GM19240 (cell line): ENCODE results near the gene BIRC6.
"Not testable (repeated sequence)": the region's sequence is repeated elsewhere in the genome, so short reads cannot be mapped to it uniquely, and the experiment has no call there.

Experiments used
- DNase-seq: peaks from one replicate; pipeline ENCODE4 v3.0.0; 2011; ENCODE audit warnings: low spot score; ENCODE audit not compliant: insufficient read length

The BIRC6 gene

GRCh38 chr2:32442020-32442467 lies 85.2 kb downstream of the BIRC6 start:
- no peak for DNase-seq

GRCh38 chr2:32446369-32446768 lies 89.5 kb downstream of the BIRC6 start:
- DNase-seq, result no peak

GRCh38 chr2:32450851-32451250 lies 94.0 kb downstream of the BIRC6 start:
- DNase-seq, result no peak

GRCh38 chr2:32452338-32453064 lies 95.7 kb downstream of the BIRC6 start:
- no peak for DNase-seq

GRCh38 chr2:32453242-32454062 lies 96.6 kb downstream of the BIRC6 start:
- DNase-seq, result no peak

- DNase-seq, result no peak
These were observed 99.0 kb downstream of the BIRC6 start for GRCh38 chr2:32455816-32456215.

GRCh38 chr2:32456808-32457207 lies 100.0 kb downstream of the BIRC6 start:
- DNase-seq, result no peak

- DNase-seq, result no peak
These were observed 101.0 kb downstream of the BIRC6 start for GRCh38 chr2:32457814-32458213.

- not testable (repeated sequence) for DNase-seq
These were observed 104.0 kb downstream of the BIRC6 start for GRCh38 chr2:32460861-32461260.

- no peak for DNase-seq
These were observed 106.3 kb downstream of the BIRC6 start for GRCh38 chr2:32463110-32463509.

- DNase-seq, result no peak
These were observed 107.6 kb downstream of the BIRC6 start for GRCh38 chr2:32464431-32464830.

- DNase-seq, result no peak
These were observed 115.8 kb downstream of the BIRC6 start for GRCh38 chr2:32472605-32473004.

GRCh38 chr2:32474381-32474780 lies 117.6 kb downstream of the BIRC6 start:
- no peak for DNase-seq

- no peak for DNase-seq
These were observed 122.2 kb downstream of the BIRC6 start for GRCh38 chr2:32478889-32479620.

GRCh38 chr2:32479993-32480392 lies 123.2 kb downstream of the BIRC6 start:
- no peak for DNase-seq

- DNase-seq, result no peak
These were observed 125.6 kb downstream of the BIRC6 start for GRCh38 chr2:32482471-32482870.

- no peak for DNase-seq
These were observed 128.1 kb downstream of the BIRC6 start for GRCh38 chr2:32484937-32485336.

GRCh38 chr2:32485399-32485798 lies 128.6 kb downstream of the BIRC6 start:
- DNase-seq, result no peak

GRCh38 chr2:32489061-32489460 lies 132.2 kb downstream of the BIRC6 start:
- DNase-seq, result no peak

- no peak for DNase-seq
These were observed 134.5 kb downstream of the BIRC6 start for GRCh38 chr2:32491346-32491745.

GRCh38 chr2:32495139-32495538 lies 138.3 kb downstream of the BIRC6 start:
- no peak for DNase-seq

- no peak for DNase-seq
These were observed 139.8 kb downstream of the BIRC6 start for GRCh38 chr2:32496662-32497061.
